Cardiac fibroblast (primary cell): Measurements from ENCODE around the gene PPP1R27.
A peak's percentile ranks its signal among the peaks of the same experiment; 100 is the strongest.

Source experiments
- DNase-seq, 2 donors: peaks; one replicate each; pipeline versions ENCODE4 v3.0.0 to v3.0.0-alpha.2; 2010; ENCODE audit warnings: low read depth in 2 of 2
- H3K4me3 ChIP-seq, 2 donors: replicated peaks in 1 of 2; 1 replicate in 1 of 2; 2 replicates in 1 of 2; pipeline ENCODE4 v1.5.1; 2011; ENCODE audit warnings: low read depth in 2 of 2, low read length in 2 of 2, mild to moderate bottlenecking in 2 of 2, moderate library complexity in 1 of 2
- TF ChIP-seq, protein P1 (sequence below): IDR thresholded peaks from one replicate; pipeline ENCODE4 v1.5.1; 2011; ENCODE audit warnings: low read depth, mild to moderate bottlenecking, low read length, inconsistent platforms

PPP1R27 gene

DNA sequence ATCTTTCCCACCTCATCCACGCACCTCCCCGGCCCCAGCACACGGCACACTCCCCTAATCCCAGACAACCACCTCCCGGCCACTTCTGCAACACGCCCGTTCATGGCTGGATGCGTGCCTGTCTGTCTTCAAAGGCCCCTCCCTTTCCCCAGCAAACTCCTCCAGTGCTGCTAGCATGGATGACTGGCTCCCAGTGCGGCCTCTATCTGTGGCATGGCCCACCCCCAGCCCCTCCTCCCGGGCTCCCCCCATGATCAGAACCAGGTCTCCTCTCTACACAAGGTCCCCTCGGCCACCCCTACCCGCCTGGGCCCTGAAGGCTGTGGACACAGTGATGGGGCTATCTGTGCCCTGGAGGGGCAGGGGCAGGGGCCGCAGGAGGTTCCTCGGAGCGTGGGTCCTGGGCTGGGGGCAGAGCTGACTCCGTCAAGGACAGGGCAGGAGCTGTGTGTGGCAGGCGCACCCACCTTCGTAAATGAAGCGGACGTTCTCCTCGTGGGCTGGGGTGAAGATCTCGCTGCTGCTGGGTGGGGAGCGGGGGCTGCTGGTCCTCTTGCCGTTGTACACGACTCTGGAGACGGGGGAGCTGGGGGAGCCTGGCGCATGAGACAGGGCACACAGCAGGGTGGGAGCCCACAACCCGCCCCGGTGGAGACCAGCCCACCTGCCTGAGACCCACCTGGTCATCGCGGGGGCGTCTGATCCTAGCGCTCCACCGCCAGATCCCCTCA is 10.9 kb downstream of the PPP1R27 start:
- no peak overlapping the region for H3K4me3 ChIP-seq
- DNase-seq, result no peak
- TF ChIP-seq, protein P1, sequence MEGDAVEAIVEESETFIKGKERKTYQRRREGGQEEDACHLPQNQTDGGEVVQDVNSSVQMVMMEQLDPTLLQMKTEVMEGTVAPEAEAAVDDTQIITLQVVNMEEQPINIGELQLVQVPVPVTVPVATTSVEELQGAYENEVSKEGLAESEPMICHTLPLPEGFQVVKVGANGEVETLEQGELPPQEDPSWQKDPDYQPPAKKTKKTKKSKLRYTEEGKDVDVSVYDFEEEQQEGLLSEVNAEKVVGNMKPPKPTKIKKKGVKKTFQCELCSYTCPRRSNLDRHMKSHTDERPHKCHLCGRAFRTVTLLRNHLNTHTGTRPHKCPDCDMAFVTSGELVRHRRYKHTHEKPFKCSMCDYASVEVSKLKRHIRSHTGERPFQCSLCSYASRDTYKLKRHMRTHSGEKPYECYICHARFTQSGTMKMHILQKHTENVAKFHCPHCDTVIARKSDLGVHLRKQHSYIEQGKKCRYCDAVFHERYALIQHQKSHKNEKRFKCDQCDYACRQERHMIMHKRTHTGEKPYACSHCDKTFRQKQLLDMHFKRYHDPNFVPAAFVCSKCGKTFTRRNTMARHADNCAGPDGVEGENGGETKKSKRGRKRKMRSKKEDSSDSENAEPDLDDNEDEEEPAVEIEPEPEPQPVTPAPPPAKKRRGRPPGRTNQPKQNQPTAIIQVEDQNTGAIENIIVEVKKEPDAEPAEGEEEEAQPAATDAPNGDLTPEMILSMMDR, result no peak

DNA sequence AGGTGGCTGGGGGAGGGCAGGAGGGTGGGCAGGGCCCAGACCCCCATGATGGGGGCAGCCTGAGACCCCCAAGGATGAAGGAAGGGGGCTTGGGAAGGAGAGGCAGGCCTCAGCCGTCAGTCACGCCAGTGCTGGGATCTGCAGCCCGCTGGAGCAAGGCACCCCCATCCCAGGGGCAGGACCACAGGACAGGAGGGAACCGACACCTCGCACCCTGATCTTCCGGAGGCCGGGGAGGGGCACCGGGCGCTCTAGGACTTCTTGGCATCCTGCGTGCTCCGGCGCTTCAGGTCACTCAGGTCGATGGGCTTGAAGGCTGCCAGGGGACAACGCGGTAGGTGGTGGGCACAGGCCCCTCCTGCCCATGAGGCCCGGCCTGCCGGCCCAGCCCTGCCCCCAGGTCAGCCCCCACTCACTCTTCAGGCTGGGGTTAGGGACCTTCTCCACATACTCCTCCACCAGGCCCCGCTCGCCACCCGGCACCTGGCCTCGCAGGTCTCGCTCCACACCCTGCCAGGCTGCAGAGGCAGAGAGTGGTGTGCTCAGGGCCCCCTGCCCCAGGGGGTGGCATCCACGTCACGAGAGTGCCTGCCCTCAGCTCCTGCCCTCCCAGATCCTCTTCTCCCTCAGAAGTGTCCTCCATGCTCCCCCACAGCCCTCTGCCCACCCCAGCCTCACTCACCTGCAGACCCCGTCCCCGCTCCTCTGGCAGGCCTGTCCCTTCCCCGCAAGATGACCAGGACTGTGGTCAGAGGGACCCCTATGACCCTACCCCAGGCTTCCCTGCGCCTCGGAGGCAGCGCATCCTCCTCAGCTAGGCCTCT is 11.6 kb downstream of the PPP1R27 start:
- TF ChIP-seq, protein P1, result no peak
- DNase-seq, result no peak
- no peak overlapping the region for H3K4me3 ChIP-seq

DNA sequence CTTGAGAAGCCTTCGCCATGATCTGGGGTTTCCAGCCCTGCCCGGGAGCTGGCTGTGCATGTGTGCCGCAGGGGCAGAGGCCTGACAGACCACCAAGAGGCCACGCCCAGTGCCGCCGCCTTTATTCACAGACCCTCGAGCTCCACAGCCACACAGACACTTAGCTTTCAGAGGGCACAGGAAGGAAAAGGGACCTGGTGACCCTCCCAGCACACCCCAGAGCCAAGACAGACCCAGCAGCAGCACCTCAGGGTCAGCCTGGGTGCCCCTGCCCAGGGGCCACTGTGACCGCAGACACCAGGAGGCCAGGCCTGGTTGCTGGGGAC is 12.6 kb downstream of the PPP1R27 start:
- DNase-seq, result no peak
- H3K4me3 ChIP-seq, result no peak overlapping the region
- TF ChIP-seq, protein P1, result no peak

DNA sequence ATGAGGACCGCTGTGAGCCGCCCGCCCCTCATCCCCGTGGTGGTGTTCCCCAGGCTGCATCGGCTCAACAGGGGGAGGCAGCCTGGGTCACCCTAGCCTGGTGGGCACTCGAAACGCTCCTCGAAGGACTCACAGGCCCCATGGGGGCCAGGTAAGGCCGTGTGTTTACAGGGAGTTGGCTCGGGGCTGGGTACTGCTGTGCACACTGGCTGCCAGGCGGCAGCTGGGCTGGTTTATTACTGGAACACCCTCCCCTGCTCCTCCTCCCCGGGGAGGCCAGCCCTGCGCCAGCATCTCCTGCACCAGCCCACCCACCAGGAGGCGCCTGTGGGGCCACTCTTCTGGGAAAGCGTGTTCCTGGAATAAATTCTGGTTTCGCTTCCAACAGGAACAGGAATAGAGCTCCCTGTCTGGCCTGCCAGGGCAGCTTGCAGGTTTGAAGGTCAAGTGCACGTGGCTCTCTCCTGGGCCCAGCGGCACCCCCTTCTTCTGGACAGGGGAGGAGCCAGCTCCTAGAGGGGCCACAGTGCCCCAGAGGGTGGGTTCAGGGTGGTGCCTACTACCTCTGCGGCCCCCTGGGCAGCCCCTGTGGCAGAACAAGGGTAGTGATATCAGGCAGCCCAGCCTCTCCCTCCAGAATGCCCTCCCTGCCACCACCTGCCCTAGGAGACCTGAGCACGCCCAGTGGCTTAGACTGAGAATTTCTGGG is 13.1 kb downstream of the PPP1R27 start:
- no peak overlapping the region for H3K4me3 ChIP-seq
- peak; percentile 56 to 74 for DNase-seq
- TF ChIP-seq, protein P1, result peak; percentile 59

DNA sequence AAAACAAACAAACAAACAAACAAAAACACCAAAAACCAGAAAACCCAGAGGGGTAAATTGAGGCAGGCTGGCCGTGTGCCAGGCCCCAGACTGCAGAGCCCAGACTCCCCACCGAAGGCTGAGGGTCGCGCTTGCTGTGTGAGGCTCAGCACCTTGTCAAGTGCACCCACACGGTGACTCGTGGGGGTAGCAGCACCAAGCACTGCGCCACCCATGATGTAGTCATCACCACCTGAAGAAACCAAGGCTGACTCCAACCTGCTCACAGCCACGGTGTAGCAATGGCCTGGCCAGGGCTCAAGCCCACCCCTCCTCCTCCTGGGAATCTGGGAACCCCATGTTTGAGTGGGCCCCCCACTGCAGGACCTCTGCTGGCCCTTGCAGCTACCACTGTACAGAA is 13.7 kb downstream of the PPP1R27 start:
- TF ChIP-seq, protein P1, result no peak
- H3K4me3 ChIP-seq, result no peak overlapping the region
- DNase-seq, result no peak

DNA sequence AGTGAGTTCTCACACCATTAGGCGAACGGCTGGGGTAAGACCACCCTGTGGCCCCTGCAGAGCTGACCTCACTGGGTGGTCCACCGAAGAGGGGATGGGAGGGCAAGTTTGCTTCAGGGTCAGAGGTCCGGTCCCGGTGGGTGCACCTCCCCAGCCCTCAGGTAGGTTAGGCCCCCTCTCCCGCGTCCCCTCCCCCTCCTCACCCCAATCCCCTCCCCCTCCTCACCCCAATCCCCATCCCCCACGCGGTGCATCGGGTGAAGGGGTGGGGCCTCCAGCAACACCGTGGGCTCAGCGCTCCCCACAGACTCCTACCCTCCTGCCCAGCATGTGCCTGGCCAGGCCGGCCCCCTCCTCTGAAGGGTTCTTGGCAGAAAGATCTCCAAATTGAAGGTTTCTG is 15.1 kb downstream of the PPP1R27 start:
- TF ChIP-seq, protein P1, result no peak
- no peak for DNase-seq
- H3K4me3 ChIP-seq, result no peak overlapping the region
